ENCODE results near the gene EIF4G1. TPM values are rescaled to one million over a fixed set of nuclear protein-coding genes. Genes with fewer than 3 reads are reported as not detected.
"Not testable (repeated sequence)": the region's sequence is repeated elsewhere in the genome, so short reads cannot be mapped to it uniquely, and the experiment has no call there.

The EIF4G1 gene, protein sequence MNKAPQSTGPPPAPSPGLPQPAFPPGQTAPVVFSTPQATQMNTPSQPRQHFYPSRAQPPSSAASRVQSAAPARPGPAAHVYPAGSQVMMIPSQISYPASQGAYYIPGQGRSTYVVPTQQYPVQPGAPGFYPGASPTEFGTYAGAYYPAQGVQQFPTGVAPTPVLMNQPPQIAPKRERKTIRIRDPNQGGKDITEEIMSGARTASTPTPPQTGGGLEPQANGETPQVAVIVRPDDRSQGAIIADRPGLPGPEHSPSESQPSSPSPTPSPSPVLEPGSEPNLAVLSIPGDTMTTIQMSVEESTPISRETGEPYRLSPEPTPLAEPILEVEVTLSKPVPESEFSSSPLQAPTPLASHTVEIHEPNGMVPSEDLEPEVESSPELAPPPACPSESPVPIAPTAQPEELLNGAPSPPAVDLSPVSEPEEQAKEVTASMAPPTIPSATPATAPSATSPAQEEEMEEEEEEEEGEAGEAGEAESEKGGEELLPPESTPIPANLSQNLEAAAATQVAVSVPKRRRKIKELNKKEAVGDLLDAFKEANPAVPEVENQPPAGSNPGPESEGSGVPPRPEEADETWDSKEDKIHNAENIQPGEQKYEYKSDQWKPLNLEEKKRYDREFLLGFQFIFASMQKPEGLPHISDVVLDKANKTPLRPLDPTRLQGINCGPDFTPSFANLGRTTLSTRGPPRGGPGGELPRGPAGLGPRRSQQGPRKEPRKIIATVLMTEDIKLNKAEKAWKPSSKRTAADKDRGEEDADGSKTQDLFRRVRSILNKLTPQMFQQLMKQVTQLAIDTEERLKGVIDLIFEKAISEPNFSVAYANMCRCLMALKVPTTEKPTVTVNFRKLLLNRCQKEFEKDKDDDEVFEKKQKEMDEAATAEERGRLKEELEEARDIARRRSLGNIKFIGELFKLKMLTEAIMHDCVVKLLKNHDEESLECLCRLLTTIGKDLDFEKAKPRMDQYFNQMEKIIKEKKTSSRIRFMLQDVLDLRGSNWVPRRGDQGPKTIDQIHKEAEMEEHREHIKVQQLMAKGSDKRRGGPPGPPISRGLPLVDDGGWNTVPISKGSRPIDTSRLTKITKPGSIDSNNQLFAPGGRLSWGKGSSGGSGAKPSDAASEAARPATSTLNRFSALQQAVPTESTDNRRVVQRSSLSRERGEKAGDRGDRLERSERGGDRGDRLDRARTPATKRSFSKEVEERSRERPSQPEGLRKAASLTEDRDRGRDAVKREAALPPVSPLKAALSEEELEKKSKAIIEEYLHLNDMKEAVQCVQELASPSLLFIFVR (N-terminal part only)
- 388 to 532 TPM (median 403 TPM) in 3 replicates for total RNA-seq
- long read RNA-seq, full-length matches to known transcripts, result 66 of 350 reads
- long read RNA-seq, partial matches to known transcripts, result 216 of 350 reads
- long read RNA-seq, other reads (novel, unspliced or antisense), result 68 of 350 reads

- Mint-ChIP-seq H3K9me3 (ENCODE audit: low read depth) (no peaks in the 10 kb centered on the region), H3K4me1 (ENCODE audit: low read depth) (peaks cover 31% of the 10 kb centered on the region), H3K27me3 (ENCODE audit: low read depth) (no peaks in the 10 kb centered on the region), H3K4me3 (ENCODE audit: unreplicated experiment) (peak within 1 kb of the TSS; percentile 84), H3K27ac (ENCODE audit: unreplicated experiment) (peak within 1 kb of the TSS; percentile 84), H3K36me3 (ENCODE audit: low read depth) (peaks cover 14% of the 10 kb centered on the region)
- TF ChIP-seq CTCF (IDR thresholded peaks at IDR 0.05), result no peak
- DNase-seq (ENCODE audit: low spot score), result peak; percentile 98
These were observed at the start of gene EIF4G1 for GRCh38 chr3:184314363-184314699. TSS of gene EIF4G1 (plus strand) at chr3:184314606. CDS start at chr3:184315797, 1,191 bp downstream.

- H3K36me3 Mint-ChIP-seq (ENCODE audit: low read depth); DNase-seq (ENCODE audit: low spot score); H3K4me3 Mint-ChIP-seq (ENCODE audit: unreplicated experiment); H3K9me3 Mint-ChIP-seq (ENCODE audit: low read depth); H3K4me1 Mint-ChIP-seq (ENCODE audit: low read depth); H3K27ac Mint-ChIP-seq (ENCODE audit: unreplicated experiment): not testable (repeated sequence)
- peaks cover 20% of the 10 kb centered on the region for H3K27me3 Mint-ChIP-seq (ENCODE audit: low read depth)
These were observed 47.2 kb upstream of the EIF4G1 start for GRCh38 chr3:184267249-184267648.

GRCh38 chr3:184272269-184272668 lies 42.1 kb upstream of the EIF4G1 start:
- Mint-ChIP-seq H3K9me3 (ENCODE audit: low read depth) (no peaks in the 10 kb centered on the region), H3K4me3 (ENCODE audit: unreplicated experiment) (no peak overlapping the region), H3K27me3 (ENCODE audit: low read depth) (peaks cover 30% of the 10 kb centered on the region), H3K27ac (ENCODE audit: unreplicated experiment) (no peak overlapping the region), H3K36me3 (ENCODE audit: low read depth) (peaks cover 1% of the 10 kb centered on the region), H3K4me1 (ENCODE audit: low read depth) (no peaks in the 10 kb centered on the region)
- DNase-seq (ENCODE audit: low spot score), result no peak
- no peak for TF ChIP-seq CTCF (IDR thresholded peaks at IDR 0.05)

DNA sequence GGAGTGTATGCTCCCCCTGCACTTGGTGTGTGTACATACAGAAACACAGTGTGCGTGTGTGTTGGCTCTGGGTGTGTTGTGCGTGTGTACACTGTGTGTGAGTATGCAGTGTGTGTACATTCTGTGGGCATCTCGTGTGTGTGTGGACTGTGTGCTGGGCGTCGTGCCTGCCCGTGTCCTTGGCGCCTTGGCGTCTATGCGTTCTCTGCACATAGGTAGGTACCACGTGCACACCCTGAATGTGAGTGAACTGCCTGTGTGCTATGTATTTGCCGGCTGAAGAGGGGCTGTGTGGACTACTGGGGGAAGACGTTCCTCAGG lies 39.1 kb upstream of the EIF4G1 start:
- peaks cover 43% of the 10 kb centered on the region for H3K27me3 Mint-ChIP-seq (ENCODE audit: low read depth)
- H3K4me1 Mint-ChIP-seq (ENCODE audit: low read depth), result no peaks in the 10 kb centered on the region
- H3K9me3 Mint-ChIP-seq (ENCODE audit: low read depth), result no peaks in the 10 kb centered on the region
- no peaks in the 10 kb centered on the region for H3K36me3 Mint-ChIP-seq (ENCODE audit: low read depth)
- H3K27ac Mint-ChIP-seq (ENCODE audit: unreplicated experiment), result no peak overlapping the region
- TF ChIP-seq CTCF (IDR thresholded peaks at IDR 0.05), result no peak
- DNase-seq (ENCODE audit: low spot score), result no peak
- H3K4me3 Mint-ChIP-seq (ENCODE audit: unreplicated experiment), result no peak overlapping the region

GRCh38 chr3:184275961-184276910 lies 38.2 kb upstream of the EIF4G1 start, which contains the start of gene ECE2:
TSS of gene ECE2 (plus strand) at chr3:184276022. CDS start at chr3:184276154, 132 bp downstream.
- Mint-ChIP-seq H3K9me3 (ENCODE audit: low read depth) (no peaks in the 10 kb centered on the region), H3K4me1 (ENCODE audit: low read depth) (no peaks in the 10 kb centered on the region), H3K36me3 (ENCODE audit: low read depth) (no peaks in the 10 kb centered on the region), H3K27me3 (ENCODE audit: low read depth) (peaks cover 40% of the 10 kb centered on the region), H3K27ac (ENCODE audit: unreplicated experiment) (no peak within 1 kb of the TSS), H3K4me3 (ENCODE audit: unreplicated experiment) (no peak within 1 kb of the TSS)
- no peak for TF ChIP-seq CTCF (IDR thresholded peaks at IDR 0.05)
- peak; percentile 89 for DNase-seq (ENCODE audit: low spot score)
